GM12878 (cell line): ENCODE measurements around the gene IFNLR1. TPM values are rescaled to one million over a fixed set of nuclear protein-coding genes. Genes with fewer than 3 reads are reported as not detected.
A peak's percentile ranks its signal among the peaks of the same experiment; 100 is the strongest.

ENCODE experiments used
- ATAC-seq: fragments of 200-7000 bp; cut with Tn5 transposase; 3 replicates; pipeline ENCODE4 v1.9.1; 2020; ENCODE audit warnings: mild to moderate bottlenecking, moderate library complexity
- BruUV-seq: library from RNA; stranded (reverse); fragments of 400-500 nt; replicated peaks from 2 replicates; lab custom pipeline; 2021; lab: Mats Ljungman, UMichigan
- CTCF ChIA-PET: fragments of 300-600 bp; sonication (Branson Sonifier 250); formaldehyde crosslinking; extraction: SDS; loops from one replicate; lab custom pipeline; 2021; ENCODE audit warnings: inconsistent platforms; lab: Yijun Ruan, JAX
- POLR2A ChIA-PET: fragments of 350-600 bp; formaldehyde crosslinking; extraction: SDS; loops from one replicate; lab custom pipeline; 2021; ENCODE audit warnings: inconsistent platforms; lab: Charles Lee
- RAD21 ChIA-PET: fragments of 300-600 bp; sonication (Branson Sonifier 250); formaldehyde crosslinking; loops from one replicate; lab custom pipeline; 2023; ENCODE audit warnings: antibody characterized with exemption; ENCODE audit not compliant: unreplicated experiment; lab: Charles Lee
- SMC1A ChIA-PET: fragments of 300-600 bp; sonication (Branson Sonifier 250); formaldehyde crosslinking; loops from one replicate; lab custom pipeline; 2023; ENCODE audit not compliant: unreplicated experiment, uncharacterized antibody; lab: Charles Lee
- DNase-seq: peaks from one replicate; pipeline ENCODE4 v3.0.0-alpha.2; 2011; ENCODE audit warnings: low read depth, low spot score
- FAIRE-seq: peaks from 3 replicates; lab custom pipeline; 2011; peaks lifted over from hg19 to GRCh38; lab: Jason Lieb, UNC
- H2AFZ ChIP-seq: 2 replicates; pipeline ENCODE4 v1.6.0; 2011; ENCODE audit warnings: low read depth, low read length, control low read depth; ENCODE audit not compliant: control insufficient read depth
- H3K27ac ChIP-seq: 2 replicates; pipeline ENCODE4 v1.5.1; 2011; ENCODE audit warnings: control low read depth; ENCODE audit not compliant: control insufficient read depth, insufficient read depth
- H3K27me3 ChIP-seq, 2 experiments: replicated peaks in 1 of 2; 2 replicates each; pipeline versions ENCODE4 v1.6.0 to v1.6.1; 2011; ENCODE audit warnings: low read length in 1 of 2; ENCODE audit not compliant: control insufficient read depth in 2 of 2, insufficient read depth in 2 of 2
- H3K36me3 ChIP-seq, 2 experiments: 2 replicates each; pipeline ENCODE4 v1.5.1; 2011; ENCODE audit warnings: low read length in 1 of 2; ENCODE audit not compliant: control insufficient read depth in 2 of 2, insufficient read depth in 2 of 2
- H3K4me1 ChIP-seq: 2 replicates; pipeline ENCODE4 v1.6.1; 2011; ENCODE audit warnings: mild to moderate bottlenecking, low read length, moderate library complexity, mixed read lengths; ENCODE audit not compliant: control insufficient read depth, insufficient read depth
- H3K4me2 ChIP-seq: 2 replicates; pipeline ENCODE4 v1.6.0; 2011; ENCODE audit warnings: control low read depth; ENCODE audit not compliant: control insufficient read depth, insufficient read depth
- H3K4me3 ChIP-seq: fragments of 200-600 bp; sonication (generic); 2 replicates; pipeline ENCODE4 v1.5.1; 2016
- H3K79me2 ChIP-seq: 2 replicates; pipeline ENCODE4 v1.6.0; 2011; ENCODE audit warnings: low read length; ENCODE audit not compliant: control insufficient read depth, insufficient read depth
- H3K9ac ChIP-seq: 2 replicates; pipeline ENCODE4 v1.8.0; 2011; ENCODE audit warnings: low read length, control low read depth, mixed read lengths; ENCODE audit not compliant: control insufficient read depth, insufficient read depth
- H3K9me3 ChIP-seq: replicated peaks from 3 replicates; pipeline ENCODE4 v1.5.1; 2011; ENCODE audit warnings: mild to moderate bottlenecking, low read length; ENCODE audit not compliant: control insufficient read depth, insufficient read depth
- H4K20me1 ChIP-seq: 2 replicates; pipeline ENCODE4 v1.6.0; 2011; ENCODE audit not compliant: control insufficient read depth, insufficient read depth
- BHLHE40 ChIP-seq, 2 experiments: fragments of 450-650 bp in 1 of 2; IDR thresholded peaks; 2 replicates each; pipeline ENCODE4 v1.6.1; 2011 to 2017; ENCODE audit warnings: low read depth in 2 of 2, borderline replicate concordance in 1 of 2, improper control_type of control experiment in 1 of 2, low read length in 1 of 2, mild to moderate bottlenecking in 1 of 2
- CEBPB ChIP-seq, 2 experiments: fragments of 150-350 bp in 1 of 2; IDR thresholded peaks; 2 replicates each; pipeline ENCODE4 v1.6.1; 2012 to 2014; ENCODE audit warnings: low read depth in 2 of 2, low read length in 2 of 2, borderline replicate concordance in 1 of 2, inconsistent platforms in 1 of 2
- CTCF ChIP-seq, 3 experiments: IDR thresholded peaks in 2 of 3; conservative IDR thresholded peaks in 1 of 3; 2 replicates each; pipeline ENCODE4 v1.5.1; 2011; ENCODE audit warnings: low read depth in 3 of 3, low read length in 3 of 3, mild to moderate bottlenecking in 3 of 3, control low read depth in 2 of 3, moderate library complexity in 2 of 3, inconsistent platforms in 1 of 3, mixed read lengths in 1 of 3; ENCODE audit not compliant: control insufficient read depth in 2 of 3, insufficient read depth in 1 of 3; ENCODE audit errors: extremely low read depth in 1 of 3
- E4F1 ChIP-seq: fragments of 450-650 bp; IDR thresholded peaks from 2 replicates; pipeline ENCODE4 v1.6.1; 2018; ENCODE audit warnings: borderline replicate concordance, mild to moderate bottlenecking; ENCODE audit not compliant: partially characterized antibody
- EED ChIP-seq: sonication (generic); IDR thresholded peaks from 2 replicates; pipeline ENCODE4 v1.6.1; 2016; ENCODE audit warnings: antibody characterized with exemption, low read depth
- JUNB ChIP-seq: IDR thresholded peaks from 2 replicates; pipeline ENCODE4 v1.6.1; 2016; ENCODE audit warnings: antibody characterized with exemption, mild to moderate bottlenecking
- KLF5 ChIP-seq: fragments of 450-650 bp; IDR thresholded peaks from 2 replicates; pipeline ENCODE4 v1.6.1; 2014; ENCODE audit warnings: mild to moderate bottlenecking; ENCODE audit not compliant: partially characterized antibody
- NFXL1 ChIP-seq: fragments of 450-650 bp; IDR thresholded peaks from 2 replicates; pipeline ENCODE4 v1.6.1; 2017; ENCODE audit warnings: antibody characterized with exemption, mild to moderate bottlenecking, borderline replicate concordance
- NR2F1 ChIP-seq: fragments of 450-650 bp; conservative IDR thresholded peaks from 2 replicates; pipeline ENCODE4 v1.6.1; 2017; ENCODE audit warnings: mild to moderate bottlenecking
- RUNX3 ChIP-seq: IDR thresholded peaks from 2 replicates; pipeline ENCODE4 v1.6.1; 2012; ENCODE audit warnings: low read length, inconsistent platforms
- SRF ChIP-seq, 2 experiments: IDR thresholded peaks; 2 replicates each; pipeline ENCODE4 v1.6.1; 2011; ENCODE audit warnings: low read depth in 2 of 2, low read length in 2 of 2, mild to moderate bottlenecking in 1 of 2, moderate library complexity in 1 of 2
- STAT1 ChIP-seq: fragments of 450-650 bp; conservative IDR thresholded peaks from 2 replicates; pipeline ENCODE4 v1.6.1; 2014; ENCODE audit warnings: antibody characterized with exemption, mild to moderate bottlenecking
- ZBED1 ChIP-seq: IDR thresholded peaks from 2 replicates; pipeline ENCODE4 v1.6.1; 2016; ENCODE audit warnings: borderline replicate concordance
- ZNF687 ChIP-seq: fragments of 450-650 bp; IDR thresholded peaks from 2 replicates; pipeline ENCODE4 v1.6.1; 2017; ENCODE audit warnings: mild to moderate bottlenecking, moderate library complexity
- WGBS: methylation state at CpG from one replicate; pipeline ENCODE4 v1.1.6; 2016; ENCODE audit warnings: low lambda C conversion rate; ENCODE audit not compliant: insufficient replicate concordance, insufficient coverage; ENCODE audit errors: missing lambda C conversion rate; 5-methylcytosine and 5-hydroxymethylcytosine counted together
- in situ Hi-C: fragments of 300-500 bp; cut with MboI; formaldehyde crosslinking; loops from 9 replicates; pipeline ENCODE4 v1.14.3; 2018; ENCODE audit warnings: mixed read lengths
- intact Hi-C: fragments of 100-400 bp; cut with micrococcal nuclease; formaldehyde crosslinking; loops from one replicate; pipeline ENCODE4 v1.14.2; 2022; ENCODE audit not compliant: unreplicated experiment
- polyA plus RNA-seq, 11 experiments: library from polyadenylated mRNA; depleted of rRNA in 4 of 11; unstranded in 6 of 11; stranded (reverse) in 5 of 11; fragments of >200 nt; fragmentation: Nextera tagmentation in 4 of 11; fragmentation: Illumina TruSeq in 1 of 11; extraction: Ambion mirVana in 4 of 11; extraction: Trizol in 1 of 11; gene quantifications; 1 replicate in 1 of 11; 2 replicates in 10 of 11; pipeline versions ENCODE4 v1.2.1 to v1.2.3, GENCODE V29; 2011 to 2016; ENCODE audit warnings: inconsistent platforms in 2 of 11, missing spikeins in 2 of 11, low read depth in 1 of 11
- total RNA-seq, 4 experiments: library from RNA; depleted of rRNA in 3 of 4; stranded (reverse); fragments of >200 nt in 3 of 4; fragmentation: Illumina TruSeq in 1 of 4; extraction: Trizol in 1 of 4; gene quantifications; 2 replicates each; pipeline versions ENCODE4 v1.2.1 to v1.2.3, GENCODE V29; 2013 to 2021

The IFNLR1 gene
- total and polyA plus RNA-seq, 10 of the 15 experiments (the other 5 are each of a cell fraction or from before 2014, with no cell fraction given), result 0.31 to 5.6 (median 3.9) TPM

- H3K9ac ChIP-seq, result no peak overlapping the region
- CTCF ChIA-PET, result interaction anchor here (0.6 to 7.0 kb wide), 27 partner anchors 9 to 436 kb away, joined by 3 to 451 read pairs (median 5); partner anchors contain the start of gene NIPAL3
- no peak overlapping the region for H3K4me2 ChIP-seq
- no TSS peak for BruUV-seq
- no peaks in the 10 kb centered on the region for H3K36me3 ChIP-seq
- H2AFZ ChIP-seq, result no peak overlapping the region
- DNase-seq, result no peak
- no peaks in the 10 kb centered on the region for H3K9me3 ChIP-seq
- H3K79me2 ChIP-seq, result no peaks in the 10 kb centered on the region
- ATAC-seq, result peak; percentile 41
- intact Hi-C loops, result no loop called here
- peak; percentile 78 for FAIRE-seq
- no peaks in the 10 kb centered on the region; a peak in 1 of 4 replicates for H3K27me3 ChIP-seq
- no peak overlapping the region for H3K4me3 ChIP-seq
- RAD21 ChIA-PET, result interaction anchor here (0.6 to 7.6 kb wide), 8 partner anchors 12 to 384 kb away, joined by 3 to 225 read pairs (median 4); partner anchors contain the start of gene NIPAL3
- H3K27ac ChIP-seq, result no peak overlapping the region
- in situ Hi-C loops, result loop anchor here (5.0 kb wide), 2 partner anchors 190 to 430 kb away; no protein-coding TSS in a partner anchor
- H3K4me1 ChIP-seq, result peaks cover 28% of the 10 kb centered on the region
- SMC1A ChIA-PET, result interaction anchor here (0.6 to 7.4 kb wide), 16 partner anchors 11 to 629 kb away, joined by 3 to 297 read pairs (median 4); partner anchors contain the start of gene NIPAL3
- H4K20me1 ChIP-seq, result no peaks in the 10 kb centered on the region
- POLR2A ChIA-PET, result interaction anchor here (1.2 to 1.4 kb wide), 2 partner anchors 52 to 189 kb away, joined by 3 to 5 read pairs; no protein-coding TSS in a partner anchor
- WGBS, result 31% methylated on average over 5 of the region's 5 CpGs
- TF ChIP-seq ZNF687 (no peak), SRF (IDR thresholded peaks at IDR 0.05; ENCODE audit: low read depth in 2 of 2, low read length in 2 of 2) (no peak), RUNX3 (no peak; the same call in 1 of the 2 replicates), E4F1 (no peak), NFXL1 (no peak), CEBPB (IDR thresholded peaks at IDR 0.05; ENCODE audit: borderline replicate concordance in 1 of 2, low read depth in 2 of 2, low read length in 2 of 2) (no peak), NR2F1 (no peak), EED (peak; percentile 66), BHLHE40 (IDR thresholded peaks at IDR 0.05; ENCODE audit: borderline replicate concordance in 1 of 2, low read depth in 2 of 2, low read length in 1 of 2) (0 out of 4 replicates have a peak, but pooled peaks of 1 of the 2 experiments have one; percentile 11), CTCF (IDR thresholded peaks at IDR 0.05 in 2 of 3, conservative IDR thresholded peaks at IDR 0.05 in 1 of 3; ENCODE audit: control insufficient read depth in 2 of 3, extremely low read depth in 1 of 3, insufficient read depth in 1 of 3, low read depth in 3 of 3, low read length in 3 of 3) (peak; percentile 78 to 85 (median 82); a peak in 5 of 6 replicates), ZBED1 (no peak), JUNB (no peak), STAT1 (no peak), KLF5 (no peak)
These were observed 14.9 kb upstream of the IFNLR1 start for GRCh38 chr1:24201941-24202440.
